AML-193 (cell line): ENCODE measurements around the gene SLC2A6.

Experiments used
- DNase-seq, 2 experiments: peaks; one replicate each; lab custom pipeline; 2025; lab: John Stamatoyannopoulos, UW

The SLC2A6 gene

GRCh38 chr9:133496861-133497842 is 18.3 kb upstream of the SLC2A6 start:
- DNase-seq, result no peak

- no peak for DNase-seq
These were observed 16.7 kb upstream of the SLC2A6 start for GRCh38 chr9:133495327-133496293.

- no peak for DNase-seq
These were observed 15.9 kb upstream of the SLC2A6 start for GRCh38 chr9:133494636-133495326.

GRCh38 chr9:133493845-133494540 is 15.1 kb upstream of the SLC2A6 start:
- no peak for DNase-seq

GRCh38 chr9:133493428-133493827 is 14.5 kb upstream of the SLC2A6 start:
- no peak for DNase-seq

- DNase-seq, result no peak
These were observed 13.4 kb upstream of the SLC2A6 start for GRCh38 chr9:133492061-133493021.

- DNase-seq, result no peak
These were observed 12.7 kb upstream of the SLC2A6 start for GRCh38 chr9:133491656-133491925.

- no peak for DNase-seq
These were observed 12.2 kb upstream of the SLC2A6 start for GRCh38 chr9:133490865-133491655.

GRCh38 chr9:133490201-133490681 is 11.3 kb upstream of the SLC2A6 start:
- DNase-seq, result no peak

GRCh38 chr9:133489253-133490190 is 10.6 kb upstream of the SLC2A6 start:
- DNase-seq, result no peak

GRCh38 chr9:133488686-133489252 is 9.9 kb upstream of the SLC2A6 start:
- no peak for DNase-seq

- DNase-seq, result no peak
These were observed 8.4 kb upstream of the SLC2A6 start for GRCh38 chr9:133487331-133487725.

GRCh38 chr9:133485531-133486260 is 6.8 kb upstream of the SLC2A6 start:
- no peak for DNase-seq

- DNase-seq, result no peak
These were observed 6.0 kb upstream of the SLC2A6 start for GRCh38 chr9:133484671-133485437.

GRCh38 chr9:133483611-133484010 is 4.7 kb upstream of the SLC2A6 start:
- DNase-seq, result no peak
